GM12891 (cell line): ENCODE data around the gene KRTAP19-5.

Experiments
- PAX5 ChIP-seq: IDR thresholded peaks from 2 replicates; pipeline ENCODE4 v1.6.1; 2011; ENCODE audit warnings: low read length, moderate library complexity, mild to moderate bottlenecking; ENCODE audit not compliant: insufficient read depth, severe bottlenecking
- POLR2A ChIP-seq: IDR thresholded peaks from 2 replicates; pipeline ENCODE4 v1.6.1; 2011; ENCODE audit warnings: low read depth, low read length, control low read depth
- POLR2AphosphoS5 ChIP-seq: IDR thresholded peaks from 2 replicates; pipeline ENCODE4 v1.6.1; 2011; ENCODE audit warnings: low read depth, low read length, control low read depth

- no peak for TF ChIP-seq POLR2AphosphoS5
- no peak for TF ChIP-seq PAX5
- TF ChIP-seq POLR2A: no peak
These were observed at the start of gene KRTAP19-5 for GRCh38 chr21:30502041-30502440.
